Stimulated activated CD8-positive, alpha-beta memory T cell treated with anti-CD3 and anti-CD28 coated beads, Interleukin-15, amount 100 ng/mL, for 4 hours (primary cell): ENCODE results near the gene CAPZB.
"Not testable (repeated sequence)": the region's sequence is repeated elsewhere in the genome, so short reads cannot be mapped to it uniquely, and the experiment has no call there.

Experiments
- DNase-seq, 2 donors: peaks; one replicate each; pipeline ENCODE4 v3.0.0-alpha.2; 2020; ENCODE audit warnings: low read depth in 2 of 2

The CAPZB gene

GRCh38 chr1:19497443-19497842 lies 12.1 kb upstream of the CAPZB start:
- DNase-seq = not testable (repeated sequence)

DNA sequence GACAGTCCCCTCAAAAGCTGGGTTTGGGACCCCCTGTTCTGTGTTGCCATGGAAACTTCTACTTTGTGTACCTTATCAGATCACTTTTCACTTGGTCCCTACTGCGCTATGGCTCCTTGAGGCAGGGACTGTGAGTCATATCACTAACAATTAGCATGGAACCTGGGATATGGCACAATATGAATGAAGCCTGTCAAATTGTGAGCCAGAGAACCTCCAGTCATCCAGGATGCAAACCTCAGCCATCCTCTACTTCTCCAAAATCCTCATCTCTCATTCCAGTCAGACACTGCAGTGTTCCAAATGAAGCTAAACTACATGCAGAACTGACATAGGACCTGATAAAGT lies 11.2 kb upstream of the CAPZB start:
- DNase-seq = no peak

DNA sequence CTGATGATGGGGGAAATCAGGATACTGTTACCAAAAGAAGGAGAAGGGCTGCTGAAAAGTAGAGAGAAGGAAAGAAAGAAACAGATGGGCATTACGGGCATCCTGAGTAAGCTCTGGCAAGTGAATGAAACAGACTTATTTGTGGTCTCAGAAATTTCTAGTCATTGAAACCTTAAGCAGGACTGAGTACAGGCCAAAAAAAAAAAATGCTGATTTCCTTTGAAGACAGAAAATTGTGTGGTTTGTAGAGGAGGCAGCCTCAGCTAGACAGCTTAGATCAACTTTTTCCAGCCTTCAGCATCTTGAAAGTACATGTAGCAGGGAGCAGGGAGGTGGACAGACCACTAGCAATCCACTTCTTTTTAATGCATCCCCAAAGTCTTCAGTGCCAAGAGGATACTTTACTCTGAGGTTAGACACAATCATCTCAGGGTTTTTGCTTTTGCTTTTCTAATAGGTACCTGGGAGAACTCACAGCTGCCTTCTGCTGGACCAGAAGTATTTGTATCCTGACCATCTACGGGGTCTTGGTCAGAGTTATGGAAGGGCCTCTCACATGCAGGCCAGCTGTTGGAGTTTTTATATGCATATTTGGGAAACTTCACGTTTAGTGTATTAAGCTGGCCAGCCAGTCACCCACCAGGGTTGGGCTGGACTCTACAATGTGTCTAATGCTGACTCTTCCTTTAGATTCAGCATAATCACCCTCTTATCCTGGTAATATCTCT lies 10.6 kb upstream of the CAPZB start:
- DNase-seq = no peak

DNA sequence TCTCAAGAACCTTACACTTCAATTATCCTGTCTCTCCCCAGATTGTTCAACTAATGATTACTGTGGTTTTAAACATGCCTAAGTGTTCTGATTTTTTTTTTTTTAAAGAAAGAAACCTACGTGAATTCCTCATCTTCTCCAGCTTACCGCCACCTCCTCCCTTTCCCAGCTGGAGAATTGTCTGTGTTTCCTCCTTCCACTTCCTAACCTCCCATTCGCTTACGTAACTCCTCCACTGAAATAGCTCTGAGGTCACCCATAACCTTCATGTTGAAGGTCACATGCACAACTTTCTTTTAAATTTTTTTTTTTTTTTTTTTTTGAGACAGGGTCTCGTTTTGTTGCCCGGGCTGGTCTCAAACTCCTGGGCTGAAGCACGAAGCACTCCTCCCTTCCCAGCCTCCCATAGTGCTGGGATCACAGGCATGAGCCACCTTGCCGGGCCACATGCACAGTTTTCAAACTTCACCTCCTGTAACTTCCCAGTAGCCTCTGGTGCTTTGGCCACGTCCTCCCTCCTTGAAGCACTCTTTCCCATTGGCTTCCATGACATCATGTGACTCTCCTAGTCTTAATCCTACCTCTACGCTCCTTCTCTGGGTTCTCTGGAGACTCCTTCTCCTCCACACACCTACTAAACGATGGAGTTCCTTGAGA lies 9.8 kb upstream of the CAPZB start:
- DNase-seq = no peak

DNA sequence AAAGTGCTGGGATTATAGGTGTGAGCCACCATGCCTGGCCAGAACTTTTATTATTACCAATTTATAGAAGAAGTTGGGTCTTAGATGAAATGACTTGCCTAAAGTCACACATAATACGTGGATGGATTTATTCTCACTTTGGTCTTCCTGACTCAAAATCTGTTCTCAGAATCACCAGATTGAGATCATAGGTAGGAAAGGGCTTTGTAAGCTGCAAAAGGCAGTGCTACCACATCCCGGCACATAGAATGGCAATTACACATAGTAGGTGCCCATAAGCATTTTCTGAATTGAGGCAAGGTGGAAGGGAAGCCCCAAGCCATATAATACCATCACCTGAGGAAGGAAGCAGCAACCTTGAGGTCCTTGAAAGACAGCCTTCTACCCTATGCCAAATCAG lies 8.2 kb upstream of the CAPZB start:
- DNase-seq = no peak

DNA sequence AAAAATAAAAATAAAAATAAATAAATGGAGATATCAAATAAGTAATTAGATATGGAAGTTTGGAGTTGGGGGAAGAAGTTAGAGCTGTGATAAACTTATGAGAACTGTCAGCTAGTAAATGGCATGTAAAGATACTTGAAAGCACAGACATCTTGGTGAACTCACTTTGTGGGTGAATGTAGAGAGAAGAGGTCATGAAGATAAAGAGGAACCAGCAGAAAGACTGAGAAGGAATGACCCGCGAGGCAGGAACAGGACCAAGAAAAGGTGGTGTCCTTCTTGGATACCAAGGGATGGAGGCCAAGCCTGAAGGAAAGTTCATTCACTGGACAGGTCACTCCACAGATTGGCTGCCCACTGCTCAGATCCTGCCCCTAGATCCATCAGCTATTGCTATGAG lies 4.7 kb upstream of the CAPZB start:
- DNase-seq = no peak

GRCh38 chr1:19488136-19488535 lies 2.8 kb upstream of the CAPZB start:
- DNase-seq = no peak

- no peak for DNase-seq
Observed at GRCh38 chr1:19484798-19485361, 459 bp downstream of the CAPZB start.

- no peak for DNase-seq
Observed at GRCh38 chr1:19484338-19484797, 971 bp downstream of the CAPZB start.

DNA sequence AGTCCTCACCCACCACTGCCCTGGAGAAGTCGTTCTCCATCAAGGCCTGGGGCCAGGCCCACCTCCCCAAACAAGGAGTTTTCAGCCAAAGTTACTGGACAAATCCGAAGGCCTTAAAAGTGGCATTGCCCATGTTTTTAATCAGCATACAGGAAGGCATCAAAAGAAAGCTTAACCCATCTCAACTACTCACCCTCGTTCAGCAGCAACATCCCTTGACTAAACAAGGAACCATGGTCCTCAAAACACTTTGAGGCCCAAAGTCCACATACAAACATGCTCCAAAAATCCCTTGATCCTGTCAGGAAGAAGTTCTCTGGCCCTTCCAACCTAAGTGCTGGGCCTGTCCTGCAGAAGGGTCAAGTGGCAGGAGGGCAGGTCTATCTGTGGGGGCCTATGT lies 1.6 kb downstream of the CAPZB start:
- no peak for DNase-seq

DNA sequence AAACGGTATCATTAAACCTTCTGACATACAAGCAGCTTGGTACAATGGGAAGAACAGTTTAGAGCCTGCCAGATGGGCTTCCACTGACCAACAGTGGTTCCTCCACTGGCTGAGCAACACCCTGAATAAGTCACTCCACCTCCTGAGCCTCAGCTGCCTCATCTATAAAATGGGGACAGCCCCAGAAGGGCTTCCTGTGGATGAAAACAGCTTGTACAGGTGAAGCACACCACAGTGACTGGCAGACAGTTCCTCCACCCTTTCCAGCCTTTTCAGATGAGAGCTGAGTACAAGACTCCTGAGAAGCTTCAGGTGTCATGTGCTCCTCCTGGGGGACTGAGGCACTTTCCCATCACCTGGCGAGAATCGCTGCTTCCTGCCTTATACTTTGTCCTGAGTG lies 2.1 kb downstream of the CAPZB start:
- DNase-seq = no peak

- DNase-seq = no peak
Observed at GRCh38 chr1:19481826-19482398, 3.4 kb downstream of the CAPZB start.

DNA sequence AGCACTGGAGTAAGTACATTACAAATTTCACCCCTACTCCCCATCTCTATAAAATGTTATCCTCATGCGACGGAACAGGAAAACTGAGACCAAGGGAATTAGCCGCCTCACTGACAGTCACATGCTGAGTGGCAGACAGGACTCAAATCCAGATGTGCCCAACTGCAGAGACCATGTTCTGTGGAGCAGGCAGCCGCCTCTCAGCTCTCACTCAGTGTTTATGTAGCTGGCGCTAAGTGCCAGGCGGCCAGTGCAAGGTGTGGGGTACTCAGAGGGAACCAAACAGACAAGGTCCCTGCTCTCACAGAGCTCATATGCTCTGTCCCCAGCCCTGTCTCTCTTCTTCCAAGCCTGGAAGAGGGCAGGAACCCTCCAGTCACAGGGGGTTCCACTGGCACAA lies 5.1 kb downstream of the CAPZB start:
- no peak for DNase-seq

DNA sequence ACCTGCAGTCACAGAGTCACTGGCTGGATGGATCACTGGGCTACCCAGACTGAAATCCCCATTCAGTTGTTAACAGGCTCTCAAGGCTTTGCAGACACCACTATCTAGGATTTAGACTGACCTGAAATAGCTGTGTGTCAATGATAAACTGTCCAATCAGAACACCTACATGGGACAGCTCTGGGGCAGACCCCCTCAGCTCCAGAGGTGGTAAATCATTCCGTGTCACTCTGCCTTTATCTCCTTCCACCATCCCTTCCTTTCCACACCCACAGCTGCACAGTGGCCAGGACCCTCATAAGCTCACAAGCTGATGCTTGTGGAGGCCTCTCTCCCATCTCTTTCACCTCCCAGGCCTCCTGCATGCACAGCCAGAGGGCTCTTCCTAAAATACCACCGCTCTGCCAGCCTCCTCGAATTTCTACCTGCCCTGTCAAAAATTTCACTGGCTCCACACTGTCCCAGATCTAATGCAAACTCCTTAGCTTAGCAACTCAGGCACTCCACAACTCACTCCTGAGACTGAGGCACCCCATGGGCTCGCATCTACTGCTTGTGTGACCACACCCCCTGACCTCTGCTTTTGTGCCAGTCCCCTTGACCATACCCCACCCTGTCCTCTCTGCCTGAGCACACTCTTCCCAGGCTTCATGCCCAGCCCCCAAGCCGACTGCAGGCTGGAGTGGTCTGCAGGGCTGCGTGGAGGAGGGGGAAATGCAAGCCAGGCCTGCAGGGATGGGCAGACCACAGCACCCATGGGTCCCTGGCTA lies 5.8 kb downstream of the CAPZB start:
- DNase-seq = no peak

GRCh38 chr1:19478322-19478721 lies 7.0 kb downstream of the CAPZB start:
- DNase-seq = no peak

DNA sequence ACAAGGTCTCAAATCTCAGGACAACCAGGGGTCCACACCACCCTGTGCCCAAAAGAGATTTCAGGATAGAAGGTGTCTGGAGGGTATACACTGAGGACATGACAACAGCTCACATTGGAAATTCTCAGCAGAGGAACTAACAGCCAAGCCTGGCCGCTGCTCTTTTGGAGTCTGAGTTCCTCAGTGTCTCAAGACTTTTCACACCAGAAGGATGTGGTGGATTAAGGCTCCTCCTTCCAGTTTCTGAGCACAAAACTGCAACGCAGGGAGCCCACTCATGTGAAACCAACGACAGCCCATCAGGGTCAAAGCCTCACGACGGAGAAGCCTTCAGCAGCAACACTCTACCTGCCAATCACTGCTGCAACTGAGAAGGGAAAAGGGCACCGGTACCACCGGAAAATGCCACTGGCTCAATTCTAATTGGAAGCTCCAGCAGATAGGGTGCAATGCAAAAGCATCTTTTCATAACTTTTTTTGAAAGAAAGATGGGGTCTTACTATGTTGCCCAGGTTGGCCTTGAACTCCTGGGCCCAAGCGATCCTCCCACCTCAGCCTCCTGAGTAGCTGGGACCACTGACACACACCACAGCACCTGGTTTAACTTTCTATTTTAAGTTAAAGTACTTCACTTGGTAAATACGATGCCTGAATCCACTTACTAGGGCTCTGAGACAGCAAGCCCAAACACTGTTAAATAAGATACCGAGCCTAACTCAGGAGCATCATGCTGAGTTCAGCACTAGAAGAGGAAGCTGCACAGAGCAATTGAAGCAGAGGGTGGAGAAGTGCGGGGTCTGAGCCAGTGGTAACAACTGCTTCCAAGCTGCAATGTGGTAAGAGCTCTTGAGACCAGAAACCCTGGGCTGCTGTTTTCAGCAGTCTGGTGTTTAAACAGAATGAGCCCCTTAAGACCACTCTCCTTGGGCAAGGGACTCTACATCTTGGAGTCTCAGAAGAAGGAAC lies 7.8 kb downstream of the CAPZB start:
- no peak for DNase-seq

GRCh38 chr1:19476450-19477190 lies 8.7 kb downstream of the CAPZB start:
- DNase-seq = no peak

GRCh38 chr1:19475296-19475695 lies 10.0 kb downstream of the CAPZB start:
- no peak for DNase-seq

DNA sequence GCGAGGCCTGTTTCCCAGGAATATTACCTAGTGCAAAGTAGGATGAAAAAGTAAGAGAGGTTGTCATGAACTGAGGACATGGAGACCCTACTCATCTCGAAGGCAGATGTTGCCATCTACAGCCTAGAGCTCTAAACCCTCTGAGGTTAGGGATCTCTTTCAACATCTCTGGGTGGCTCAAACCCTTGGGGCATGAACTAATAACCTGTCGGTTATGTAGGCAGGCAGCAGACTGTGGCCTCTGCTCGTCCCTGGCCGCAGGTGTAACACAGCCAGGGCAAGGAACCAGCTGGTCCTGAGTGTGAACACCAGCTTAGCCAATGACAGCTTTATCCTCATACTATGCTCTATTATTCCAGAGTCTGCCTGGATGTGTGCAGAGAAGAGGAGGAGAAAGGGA lies 13.2 kb downstream of the CAPZB start:
- no peak for DNase-seq

- no peak for DNase-seq
Observed at GRCh38 chr1:19469004-19469403, 16.3 kb downstream of the CAPZB start.
